Heart left ventricle (tissue), 13 donors: ENCODE measurements around the gene DNPEP.

Experiments used
- CTCF ChIP-seq, 12 donors: fragments of 200-600 bp; sonication (generic) in 4 of 12; IDR thresholded peaks; one replicate each; pipeline versions ENCODE4 v1.5.0 to v1.8.0; 2018 to 2022; ENCODE audit warnings: antibody characterized with exemption in 12 of 12, mild to moderate bottlenecking in 5 of 12
- POLR2A ChIP-seq, 2 donors: fragments of 450-650 bp; IDR thresholded peaks; one replicate each; pipeline ENCODE4 v1.6.1; 2017; ENCODE audit warnings: antibody characterized with exemption in 2 of 2, mild to moderate bottlenecking in 2 of 2, moderate library complexity in 2 of 2
- donor health status: ischemic (EF 13 %, LVEDD 7.1; RV severe dilation, severe dysfunction).
- donor health status: DM: no; HTN: yes; CAD: no.
- donor health status: DM: no; HTN: no; CAD: no.
- donor health status: ischemic (EF 25% LVEDD 6.9; RV normal size, moderate dysfunction).
- donor health status: ischemic (EF 25% LVEDD 5.7; RV mildly dilated, moderate dysfunction).
- donor health status: ischemic (EF 35%, LVEDD 5.7; RV mildly dilated, moderate dysfunction).
- donor health status: nonischemic (EF 11% LVEDD 7.7; RV severe dilation, severe dysfunction).
- donor health status: DM: yes; HTN: yes; CAD: no.
- donor health status: PGD.
- donor health status: ischemic (EF 29% LVEDD 5.4; RV normal size, mild dysfunction).
- donor health status: nonischemic (EF 23%, LVEDD 6.1; RV moderate dilation, normal function).

GRCh38 chr2:219325136-219325535, 62.6 kb downstream of the DNPEP start:
- no peak for TF ChIP-seq POLR2A (IDR thresholded peaks at IDR 0.05)
- TF ChIP-seq CTCF (IDR thresholded peaks at IDR 0.05) = no peak
